Measurements from ENCODE around the gene CIDEC. TPM values are rescaled to one million over a fixed set of nuclear protein-coding genes. Genes with fewer than 3 reads are reported as not detected.

The CIDEC gene
- total RNA-seq, 1 experiment from 2014 or later, result not detected

Other genes with a start within 250 kb of the CIDEC start
- 14.6 and 17.3 TPM in 2 replicates for gene MTMR14, start 230.7 kb downstream of the CIDEC start, total RNA-seq (2014; rRNA removed; shearing (Covaris generic))
- gene CPNE9, start 176.4 kb downstream of the CIDEC start, total RNA-seq (2014; rRNA removed; shearing (Covaris generic)), result not detected in 2 replicates
- gene BRPF1, start 148.5 kb downstream of the CIDEC start, total RNA-seq (2014; rRNA removed; shearing (Covaris generic)), result 10.1 and 14.0 TPM in 2 replicates
- 9.6 and 10.4 TPM in 2 replicates for gene OGG1, start 130.3 kb downstream of the CIDEC start, total RNA-seq (2014; rRNA removed; shearing (Covaris generic))
- 6.4 and 10.6 TPM in 2 replicates for gene CAMK1, start 110.3 kb downstream of the CIDEC start, total RNA-seq (2014; rRNA removed; shearing (Covaris generic))
- gene TADA3, start 87.8 kb downstream of the CIDEC start, total RNA-seq (2014; rRNA removed; shearing (Covaris generic)), result 53.6 and 60.2 TPM in 2 replicates
- gene ARPC4, start 87.2 kb downstream of the CIDEC start, total RNA-seq (2014; rRNA removed; shearing (Covaris generic)), result 155 and 190 TPM in 2 replicates
- 2.6 and 3.3 TPM in 2 replicates for gene TTLL3, start 70.0 kb downstream of the CIDEC start, total RNA-seq (2014; rRNA removed; shearing (Covaris generic))
- 22.3 and 34.8 TPM in 2 replicates for gene RPUSD3, start 36.2 kb downstream of the CIDEC start, total RNA-seq (2014; rRNA removed; shearing (Covaris generic))
- 22.6 and 30.6 TPM in 2 replicates for gene JAGN1, start 10.4 kb upstream of the CIDEC start, total RNA-seq (2014; rRNA removed; shearing (Covaris generic))
- 0.05 and 0.15 TPM in 2 replicates for gene IL17RE, start 22.6 kb upstream of the CIDEC start, total RNA-seq (2014; rRNA removed; shearing (Covaris generic))
- gene IL17RC, start 36.8 kb upstream of the CIDEC start, total RNA-seq (2014; rRNA removed; shearing (Covaris generic)), result 26.4 and 29.5 TPM in 2 replicates
- 7.7 and 12.0 TPM in 2 replicates for gene CRELD1, start 53.6 kb upstream of the CIDEC start, total RNA-seq (2014; rRNA removed; shearing (Covaris generic))
- 2.8 and 3.8 TPM in 2 replicates for gene PRRT3, start 72.2 kb upstream of the CIDEC start, total RNA-seq (2014; rRNA removed; shearing (Covaris generic))
- 53.8 and 98.5 TPM in 2 replicates for gene EMC3, start 106.6 kb upstream of the CIDEC start, total RNA-seq (2014; rRNA removed; shearing (Covaris generic))
- gene FANCD2, start 146.2 kb upstream of the CIDEC start, total RNA-seq (2014; rRNA removed; shearing (Covaris generic)), result 12.2 and 16.0 TPM in 2 replicates
- not detected in 2 replicates for gene FANCD2OS, start 228.0 kb upstream of the CIDEC start, total RNA-seq (2014; rRNA removed; shearing (Covaris generic))
- 135 and 205 TPM in 2 replicates for gene BRK1, start 235.4 kb upstream of the CIDEC start, total RNA-seq (2014; rRNA removed; shearing (Covaris generic))

Data from M059J (cell line).